CD4-positive, alpha-beta T cell treated with Interleukin-21 for 1 hour (primary cell): ENCODE measurements around the gene TRIM56.
"Not testable (repeated sequence)": the region's sequence is repeated elsewhere in the genome, so short reads cannot be mapped to it uniquely, and the experiment has no call there.

Source experiments
- DNase-seq: peaks from one replicate; pipeline ENCODE4 v3.0.0-alpha.2; 2020

The TRIM56 gene

GRCh38 chr7:101089876-101090275, 4.6 kb downstream of the TRIM56 start:
- no peak for DNase-seq

- not testable (repeated sequence) for DNase-seq
Measured at GRCh38 chr7:101092266-101092905, 7.1 kb downstream of the TRIM56 start.

GRCh38 chr7:101093906-101094305, 8.6 kb downstream of the TRIM56 start:
- DNase-seq = no peak

- DNase-seq = no peak
Measured at GRCh38 chr7:101094376-101094775, 9.1 kb downstream of the TRIM56 start.

GRCh38 chr7:101094791-101095375, 9.6 kb downstream of the TRIM56 start:
- DNase-seq = no peak

GRCh38 chr7:101096331-101096956, 11.2 kb downstream of the TRIM56 start:
- DNase-seq = no peak

GRCh38 chr7:101096957-101097347, 11.7 kb downstream of the TRIM56 start:
- no peak for DNase-seq

GRCh38 chr7:101097561-101097960, 12.3 kb downstream of the TRIM56 start:
- no peak for DNase-seq

GRCh38 chr7:101099969-101100781, 14.9 kb downstream of the TRIM56 start:
- DNase-seq = no peak

GRCh38 chr7:101100858-101101847, 15.9 kb downstream of the TRIM56 start:
- DNase-seq = no peak

- no peak for DNase-seq
Measured at GRCh38 chr7:101102026-101102425, 16.7 kb downstream of the TRIM56 start.

- not testable (repeated sequence) for DNase-seq
Measured at GRCh38 chr7:101103701-101104100, 18.4 kb downstream of the TRIM56 start.

- no peak for DNase-seq
Measured at GRCh38 chr7:101104193-101104713, 19.0 kb downstream of the TRIM56 start.

- DNase-seq = no peak
Measured at GRCh38 chr7:101104799-101105198, 19.5 kb downstream of the TRIM56 start.

- DNase-seq = not testable (repeated sequence)
Measured at GRCh38 chr7:101105248-101105647, 20.0 kb downstream of the TRIM56 start.

GRCh38 chr7:101106386-101106785, 21.1 kb downstream of the TRIM56 start:
- no peak for DNase-seq

GRCh38 chr7:101108330-101108857, 23.1 kb downstream of the TRIM56 start:
- DNase-seq = no peak

GRCh38 chr7:101108961-101109360, 23.7 kb downstream of the TRIM56 start:
- DNase-seq = no peak

GRCh38 chr7:101109368-101109767, 24.1 kb downstream of the TRIM56 start:
- no peak for DNase-seq

GRCh38 chr7:101111261-101111660, 26.0 kb downstream of the TRIM56 start:
- DNase-seq = no peak

GRCh38 chr7:101112233-101112632, 27.0 kb downstream of the TRIM56 start:
- DNase-seq = no peak

- not testable (repeated sequence) for DNase-seq
Measured at GRCh38 chr7:101113140-101113539, 27.9 kb downstream of the TRIM56 start.
